ENCODE results near the gene BLACAT1.
A peak's percentile ranks its signal among the peaks of the same experiment; 100 is the strongest.
"Not testable (repeated sequence)": the region's sequence is repeated elsewhere in the genome, so short reads cannot be mapped to it uniquely, and the experiment has no call there.

The BLACAT1 gene

GRCh38 chr1:205429762-205430695 lies 25.8 kb downstream of the BLACAT1 start:
- Mint-ChIP-seq H3K4me1 (peaks cover 15% of the 10 kb centered on the region), H3K9me3 (no peaks in the 10 kb centered on the region), H3K27ac (ENCODE audit: low read depth) (peak overlapping the region; percentile 32), H3K36me3 (ENCODE audit: insufficient read depth) (peaks cover 3% of the 10 kb centered on the region), H3K27me3 (no peaks in the 10 kb centered on the region), H3K4me3 (peak overlapping the region; percentile 69)
- DNase-seq (ENCODE audit: low spot score in 2 of 2) (no peak), ATAC-seq (replicated peaks; ENCODE audit: extremely low read depth, poor library complexity, severe bottlenecking) (no peak)

DNA sequence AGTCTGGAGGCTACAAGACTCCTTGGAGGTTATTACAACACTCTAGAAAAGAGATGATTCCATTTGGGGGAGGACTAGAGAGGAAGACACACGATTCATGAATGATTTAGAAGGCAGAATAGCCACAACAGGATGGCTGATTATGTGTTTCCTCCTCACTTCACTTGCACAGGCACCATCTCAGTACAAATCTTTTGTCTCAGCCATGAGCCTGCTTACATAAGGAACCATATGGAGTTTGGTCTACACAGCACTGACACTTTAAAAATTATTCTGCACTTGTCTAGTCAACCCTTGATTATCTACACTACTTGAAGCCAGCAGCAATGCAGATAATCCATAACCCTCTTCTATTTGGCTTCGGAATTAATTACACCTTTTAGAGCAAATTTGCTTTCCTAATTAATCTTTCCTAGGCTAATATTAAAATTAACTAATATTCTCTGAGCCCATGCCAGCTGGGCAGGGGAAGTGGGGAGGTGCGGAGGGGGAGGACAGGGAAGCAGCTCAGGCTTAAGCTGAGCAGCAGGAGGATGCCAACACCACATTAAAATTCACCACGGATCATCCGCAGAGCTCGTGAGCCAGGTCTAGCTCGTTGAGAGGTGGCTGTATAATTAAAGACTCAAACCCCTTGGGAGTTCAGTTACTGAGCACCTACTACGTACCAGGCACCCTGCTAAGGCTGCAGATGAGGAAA lies 30.8 kb downstream of the BLACAT1 start:
- no peaks in the 10 kb centered on the region for H3K27me3 Mint-ChIP-seq
- ATAC-seq (replicated peaks; ENCODE audit: extremely low read depth, poor library complexity, severe bottlenecking) (no peak), DNase-seq (ENCODE audit: low spot score in 2 of 2) (no peak)
- H3K27ac Mint-ChIP-seq (ENCODE audit: low read depth) = no peak overlapping the region
- H3K4me3 Mint-ChIP-seq = no peak overlapping the region
- no peaks in the 10 kb centered on the region for H3K36me3 Mint-ChIP-seq (ENCODE audit: insufficient read depth)
- H3K4me1 Mint-ChIP-seq = peaks cover 2% of the 10 kb centered on the region
- H3K9me3 Mint-ChIP-seq = no peaks in the 10 kb centered on the region

DNA sequence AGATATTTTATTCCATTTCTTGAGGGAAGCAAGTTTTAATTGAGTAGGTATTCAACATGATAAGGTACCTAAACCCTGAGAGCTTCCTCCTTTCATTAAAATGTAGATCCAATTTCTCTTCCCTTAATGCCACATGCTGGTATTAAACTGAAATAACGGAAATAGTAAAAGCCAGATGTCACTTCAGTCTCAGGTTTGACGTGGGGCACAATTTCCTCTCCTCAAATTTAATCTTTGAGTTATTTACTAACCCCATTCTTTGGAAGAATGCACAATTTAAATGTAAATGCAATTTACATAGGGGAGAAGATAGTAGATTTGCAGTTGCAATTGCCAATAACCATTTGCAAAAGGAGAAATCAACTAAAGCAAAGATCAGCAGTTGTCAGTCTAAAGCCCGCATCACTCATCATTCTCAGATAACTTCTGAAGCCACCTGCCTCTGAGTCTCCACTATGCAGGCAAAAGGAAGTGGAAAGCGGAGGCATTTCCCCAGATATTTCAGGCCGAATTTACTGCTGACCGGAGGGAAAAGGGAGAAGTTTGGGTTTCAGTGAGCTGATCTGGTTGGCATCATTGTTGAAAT lies 31.9 kb downstream of the BLACAT1 start:
- ATAC-seq (replicated peaks; ENCODE audit: extremely low read depth, poor library complexity, severe bottlenecking) (no peak), DNase-seq (ENCODE audit: low spot score in 2 of 2) (no peak)
- Mint-ChIP-seq H3K36me3 (ENCODE audit: insufficient read depth) (no peaks in the 10 kb centered on the region), H3K4me3 (no peak overlapping the region), H3K4me1 (no peaks in the 10 kb centered on the region), H3K27ac (ENCODE audit: low read depth) (no peak overlapping the region), H3K9me3 (no peaks in the 10 kb centered on the region), H3K27me3 (no peaks in the 10 kb centered on the region)

- Mint-ChIP-seq H3K9me3 (no peaks in the 10 kb centered on the region), H3K36me3 (ENCODE audit: insufficient read depth) (no peaks in the 10 kb centered on the region), H3K4me1 (no peaks in the 10 kb centered on the region), H3K27ac (ENCODE audit: low read depth) (no peak overlapping the region), H3K27me3 (no peaks in the 10 kb centered on the region), H3K4me3 (no peak overlapping the region)
- ATAC-seq (replicated peaks; ENCODE audit: extremely low read depth, poor library complexity, severe bottlenecking) (no peak), DNase-seq (ENCODE audit: low spot score in 2 of 2) (no peak)
These were observed 32.7 kb downstream of the BLACAT1 start for GRCh38 chr1:205422993-205423642.

DNA sequence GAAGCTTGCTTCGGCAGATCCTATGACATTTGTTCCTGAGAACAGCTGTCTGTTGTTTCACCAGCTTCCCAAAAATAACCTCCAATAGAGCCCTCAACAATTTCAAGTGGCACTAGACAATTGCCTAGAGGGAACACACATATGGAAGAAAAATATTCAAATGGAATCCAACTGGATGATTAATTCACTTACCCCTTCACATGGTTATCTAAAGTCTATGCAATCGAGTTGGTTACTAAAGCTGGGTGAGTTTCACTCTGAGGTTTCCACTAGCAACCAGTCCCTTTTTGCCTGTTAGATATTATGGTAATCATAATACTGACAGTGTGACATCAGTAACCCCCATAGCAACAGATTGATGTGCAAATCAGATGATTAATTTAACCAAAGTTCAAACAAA lies 34.0 kb downstream of the BLACAT1 start, which contains the start of gene LEMD1:
Gene LEMD1 (minus strand): TSS at position 259 of the 400 bp plus-strand sequence. CDS start 1,520 bp downstream, outside the sequence.
- no peaks in the 10 kb centered on the region for H3K9me3 Mint-ChIP-seq
- no peaks in the 10 kb centered on the region for H3K4me1 Mint-ChIP-seq
- ATAC-seq (replicated peaks; ENCODE audit: extremely low read depth, poor library complexity, severe bottlenecking) (no peak), DNase-seq (ENCODE audit: low spot score in 2 of 2) (no peak)
- H3K27me3 Mint-ChIP-seq = no peaks in the 10 kb centered on the region
- no peaks in the 10 kb centered on the region for H3K36me3 Mint-ChIP-seq (ENCODE audit: insufficient read depth)
- H3K27ac Mint-ChIP-seq (ENCODE audit: low read depth) = no peak within 1 kb of the TSS
- H3K4me3 Mint-ChIP-seq = no peak within 1 kb of the TSS

DNA sequence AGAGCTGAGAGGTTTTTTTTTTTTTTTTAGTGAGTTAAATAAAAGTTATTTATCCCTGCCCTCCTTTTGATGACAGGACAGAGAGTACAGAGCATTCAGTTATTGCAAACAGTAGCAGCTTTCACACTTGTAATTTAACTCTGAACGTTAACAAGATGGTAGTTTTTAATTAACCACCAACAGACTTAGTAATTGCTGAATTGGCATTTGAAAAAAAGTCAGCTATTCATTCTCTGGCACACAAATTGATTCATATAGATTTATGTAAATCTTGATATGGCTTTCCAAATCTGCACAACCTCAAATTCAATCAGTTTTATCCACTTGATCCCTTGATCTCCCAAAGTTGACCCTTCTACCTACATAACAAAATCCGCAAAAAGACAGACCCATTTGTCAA lies 34.9 kb downstream of the BLACAT1 start:
- Mint-ChIP-seq H3K27ac (ENCODE audit: low read depth) (no peak overlapping the region), H3K4me3 (no peak overlapping the region), H3K27me3 (no peaks in the 10 kb centered on the region), H3K4me1 (no peaks in the 10 kb centered on the region), H3K9me3 (no peaks in the 10 kb centered on the region), H3K36me3 (ENCODE audit: insufficient read depth) (no peaks in the 10 kb centered on the region)
- ATAC-seq (replicated peaks; ENCODE audit: extremely low read depth, poor library complexity, severe bottlenecking) (no peak), DNase-seq (ENCODE audit: low spot score in 2 of 2) (no peak)

DNA sequence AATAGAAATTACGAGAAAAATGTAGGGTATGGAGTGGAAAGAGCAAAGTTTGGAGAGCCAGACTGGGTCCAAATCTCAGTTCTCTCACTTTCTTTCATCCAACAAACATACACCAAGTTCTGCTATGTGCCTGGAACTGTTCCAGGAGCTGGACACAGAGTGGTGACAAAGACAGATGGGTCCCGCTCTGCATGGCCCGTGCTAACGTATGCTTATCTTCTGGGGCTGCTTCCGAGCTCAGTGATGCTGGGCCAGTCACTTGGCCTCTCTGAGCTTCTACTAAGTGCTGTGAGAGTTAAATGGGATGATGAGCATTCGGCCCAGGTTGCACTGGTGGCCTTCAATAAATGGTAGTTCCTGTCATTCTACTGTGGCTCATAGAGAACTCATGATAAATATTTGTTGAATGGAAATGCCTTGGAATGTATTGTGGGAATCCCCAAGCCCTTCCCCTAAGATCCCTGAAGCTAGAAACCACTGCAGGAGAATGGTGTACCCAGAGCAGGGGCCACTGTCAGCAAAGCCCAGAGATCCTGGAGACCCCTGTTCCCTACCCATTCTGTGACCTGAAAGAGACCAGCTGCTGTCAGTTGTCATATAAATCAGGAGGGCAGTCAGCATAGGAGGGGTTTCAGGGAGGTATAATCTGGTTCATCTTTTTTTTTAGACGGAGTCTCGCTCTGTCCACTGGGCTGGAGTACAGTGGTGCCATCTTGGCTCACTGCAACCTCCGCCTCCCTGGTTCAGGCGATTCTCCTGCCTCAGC lies 37.8 kb downstream of the BLACAT1 start:
- Mint-ChIP-seq H3K9me3 (no peaks in the 10 kb centered on the region), H3K27ac (ENCODE audit: low read depth) (no peak overlapping the region), H3K27me3 (no peaks in the 10 kb centered on the region), H3K4me1 (no peaks in the 10 kb centered on the region), H3K4me3 (no peak overlapping the region), H3K36me3 (ENCODE audit: insufficient read depth) (no peaks in the 10 kb centered on the region)
- ATAC-seq (replicated peaks; ENCODE audit: extremely low read depth, poor library complexity, severe bottlenecking) (no peak), DNase-seq (ENCODE audit: low spot score in 2 of 2) (no peak)

- no peak overlapping the region for H3K4me3 Mint-ChIP-seq
- H3K27me3 Mint-ChIP-seq = no peaks in the 10 kb centered on the region
- no peak for ATAC-seq (replicated peaks; ENCODE audit: extremely low read depth, poor library complexity, severe bottlenecking)
These were observed 39.5 kb downstream of the BLACAT1 start for GRCh38 chr1:205416322-205416721.

DNA sequence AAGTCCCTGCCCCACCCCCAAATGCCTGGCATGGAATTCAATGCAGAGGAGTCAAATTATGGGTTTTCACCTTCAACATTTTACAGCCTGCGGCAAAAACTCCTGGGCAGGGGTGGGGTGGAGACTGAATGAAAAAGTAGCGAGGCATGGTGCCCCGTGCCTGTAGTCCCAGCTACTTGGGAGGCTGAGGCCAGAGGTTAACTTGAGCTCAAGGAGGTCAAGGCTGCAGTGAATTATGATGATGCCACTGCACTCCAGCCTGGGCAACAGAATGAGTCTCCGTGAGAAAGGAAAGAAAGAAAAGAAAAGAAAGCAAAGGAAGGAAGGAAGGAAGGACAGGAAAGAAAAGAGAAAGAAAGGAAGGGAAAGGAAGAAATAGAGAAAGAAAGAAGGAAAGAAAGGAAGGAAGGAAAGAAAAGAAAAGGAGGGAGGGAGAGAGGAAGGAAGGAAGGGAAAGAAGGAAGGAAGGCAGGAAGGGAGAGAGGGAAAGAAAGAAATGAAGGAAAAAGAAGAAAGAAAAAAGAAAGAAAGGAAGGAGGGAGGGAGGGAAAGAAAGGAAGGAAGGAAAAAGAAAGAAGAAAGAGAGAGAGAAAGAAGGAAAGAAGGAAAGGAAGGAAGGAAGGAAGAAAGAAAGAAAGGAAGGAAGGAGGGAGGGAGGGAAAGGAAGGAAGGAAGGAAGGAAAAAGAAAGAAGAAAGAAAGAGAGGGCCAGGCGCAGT lies 45.1 kb downstream of the BLACAT1 start:
- H3K4me1 Mint-ChIP-seq = peaks cover 5% of the 10 kb centered on the region
- no peak for DNase-seq (ENCODE audit: low spot score in 2 of 2)
- H3K36me3 Mint-ChIP-seq (ENCODE audit: insufficient read depth) = no peaks in the 10 kb centered on the region

More at GRCh38 chr1:205416322-205416721, 39.5 kb downstream of the BLACAT1 start:
- Mint-ChIP-seq H3K4me1 (no peaks in the 10 kb centered on the region), H3K27ac (ENCODE audit: low read depth) (no peak overlapping the region), H3K9me3 (no peaks in the 10 kb centered on the region), H3K36me3 (ENCODE audit: insufficient read depth) (no peaks in the 10 kb centered on the region)
- no peak for DNase-seq (ENCODE audit: low spot score in 2 of 2)

GRCh38 chr1:205407970-205408369 lies 47.9 kb downstream of the BLACAT1 start:
- ATAC-seq (replicated peaks; ENCODE audit: extremely low read depth, poor library complexity, severe bottlenecking) = no peak
- H3K4me1 Mint-ChIP-seq = peaks cover 5% of the 10 kb centered on the region
- H3K27me3 Mint-ChIP-seq = no peaks in the 10 kb centered on the region
- H3K9me3 Mint-ChIP-seq = no peaks in the 10 kb centered on the region
- H3K36me3 Mint-ChIP-seq (ENCODE audit: insufficient read depth) = no peaks in the 10 kb centered on the region
- H3K4me3 Mint-ChIP-seq = no peak overlapping the region
- DNase-seq (ENCODE audit: low spot score in 2 of 2) = no peak
- H3K27ac Mint-ChIP-seq (ENCODE audit: low read depth) = peak overlapping the region; percentile 6

More for the DNA sequence above, 45.1 kb downstream of the BLACAT1 start:
- H3K27ac Mint-ChIP-seq (ENCODE audit: low read depth) = no peak overlapping the region
- H3K4me3 Mint-ChIP-seq = no peak overlapping the region
- H3K27me3 Mint-ChIP-seq = no peaks in the 10 kb centered on the region
- no peak for ATAC-seq (replicated peaks; ENCODE audit: extremely low read depth, poor library complexity, severe bottlenecking)
- no peaks in the 10 kb centered on the region for H3K9me3 Mint-ChIP-seq

- not testable (repeated sequence) for ATAC-seq (replicated peaks; ENCODE audit: extremely low read depth, poor library complexity, severe bottlenecking); H3K36me3 Mint-ChIP-seq (ENCODE audit: insufficient read depth); H3K9me3 Mint-ChIP-seq; H3K4me1 Mint-ChIP-seq; H3K27ac Mint-ChIP-seq (ENCODE audit: low read depth); DNase-seq (ENCODE audit: low spot score in 2 of 2); H3K27me3 Mint-ChIP-seq
- peak overlapping the region; percentile 27 for H3K4me3 Mint-ChIP-seq
These were observed 49.6 kb downstream of the BLACAT1 start for GRCh38 chr1:205406252-205406651.

Data from central memory CD8-positive, alpha-beta T cell (primary cell).